Femur (tissue), 1 donor: ENCODE data around the gene RARB.

Source experiments
- DNase-seq: peaks from one replicate; pipeline ENCODE4 v3.0.0-alpha.2; 2017

Gene RARB

GRCh38 chr3:25448750-25449692 is 21.0 kb downstream of the RARB start:
- peak; percentile 89 for DNase-seq

GRCh38 chr3:25449857-25450256 is 21.8 kb downstream of the RARB start:
- DNase-seq = no peak

- DNase-seq = no peak
Measured at GRCh38 chr3:25452192-25452591, 24.1 kb downstream of the RARB start.

- DNase-seq = no peak
Measured at GRCh38 chr3:25452740-25453139, 24.7 kb downstream of the RARB start.

- peak; percentile 67 for DNase-seq
Measured at GRCh38 chr3:25453619-25454004, 25.5 kb downstream of the RARB start.

DNA sequence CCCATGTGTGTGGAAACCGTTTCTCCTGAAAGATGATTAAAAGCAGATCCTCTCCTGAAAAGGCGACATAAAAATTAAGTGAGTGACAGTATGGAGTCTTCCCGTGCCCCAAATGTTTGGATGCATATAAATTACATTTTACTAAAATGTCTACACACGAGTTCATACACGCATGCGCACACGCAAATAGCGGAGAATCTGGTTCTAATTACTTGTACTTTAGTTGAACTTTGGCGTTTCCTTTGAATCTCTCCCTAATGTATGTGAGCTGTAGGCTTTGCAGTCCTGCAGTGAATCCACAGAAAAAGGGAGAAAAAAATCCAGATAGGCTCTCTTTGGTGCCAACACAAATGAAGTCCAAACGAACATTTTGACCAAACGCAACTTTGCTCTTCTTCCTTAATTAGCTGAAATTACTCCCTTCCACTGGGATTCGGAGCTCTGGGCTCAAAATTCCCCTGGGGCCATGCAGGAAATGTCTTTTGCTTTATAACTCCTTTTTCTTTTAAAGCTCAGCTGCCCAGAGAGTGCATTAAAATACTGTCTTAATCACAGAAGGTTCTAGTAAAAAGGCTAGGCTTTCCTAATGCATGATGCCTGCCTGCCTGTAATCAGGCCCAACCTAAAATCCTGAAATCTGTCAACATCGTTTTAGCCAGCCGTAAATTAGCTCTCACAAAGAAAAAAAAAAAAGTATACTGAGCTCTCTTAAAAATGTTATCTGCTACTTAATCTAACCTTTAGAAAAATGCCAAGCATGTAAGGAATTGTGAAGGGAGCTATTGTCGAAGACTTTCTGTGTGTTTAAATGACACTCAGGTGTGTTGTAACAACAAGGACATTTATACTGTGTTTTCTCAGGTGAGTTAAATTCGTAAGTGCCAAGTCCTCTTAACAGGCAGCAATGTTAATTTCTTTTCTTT is 26.2 kb downstream of the RARB start:
- DNase-seq = peak; percentile 76

- peak; percentile 67 for DNase-seq
Measured at GRCh38 chr3:25455441-25456132, 27.5 kb downstream of the RARB start.

DNA sequence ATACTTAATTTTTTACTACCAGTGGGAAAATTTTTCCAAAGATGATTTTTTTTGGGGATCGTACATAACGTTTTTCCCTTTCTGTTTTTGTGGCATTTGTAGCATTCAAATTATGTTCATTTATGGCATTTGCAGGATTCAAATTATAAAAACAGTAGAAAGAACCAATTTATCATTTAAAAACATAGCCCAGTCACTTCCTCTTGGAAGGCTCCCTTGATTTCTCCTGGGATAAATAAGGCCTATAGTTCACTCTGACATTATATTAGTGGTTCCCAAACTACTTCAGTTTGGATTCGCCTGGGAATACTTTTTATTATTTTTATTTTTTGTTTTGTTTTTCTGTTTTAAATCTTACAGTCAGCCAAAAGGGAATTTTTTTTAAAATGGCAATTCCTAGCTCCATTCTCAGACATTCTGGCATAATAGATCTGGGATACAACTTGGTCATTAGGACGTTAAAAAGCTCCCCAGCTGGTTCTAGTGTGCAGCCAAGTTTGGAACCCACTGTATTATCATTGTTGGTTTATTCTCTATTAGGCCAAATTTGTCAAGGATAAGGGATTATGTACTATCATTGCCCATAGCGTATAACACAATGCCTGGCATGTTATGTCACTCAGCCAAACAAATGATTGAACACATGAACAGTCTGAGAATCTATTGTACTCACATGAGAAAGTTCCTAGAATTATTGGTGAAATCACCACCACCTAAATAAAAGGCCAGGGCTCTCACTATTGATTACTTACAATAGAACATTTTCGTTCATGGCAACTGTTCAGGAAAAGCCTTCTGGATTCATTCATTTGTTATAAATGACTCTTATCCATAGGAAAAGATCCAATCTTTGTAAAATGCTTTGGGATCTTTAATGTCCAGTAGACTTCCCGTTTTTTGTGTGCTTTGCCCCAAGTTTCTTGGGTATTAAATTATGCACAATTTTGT is 28.9 kb downstream of the RARB start:
- DNase-seq = no peak

- DNase-seq = no peak
Measured at GRCh38 chr3:25457671-25458419, 29.8 kb downstream of the RARB start.

- no peak for DNase-seq
Measured at GRCh38 chr3:25458420-25458814, 30.4 kb downstream of the RARB start.

GRCh38 chr3:25460751-25461150 is 32.7 kb downstream of the RARB start:
- DNase-seq = no peak

GRCh38 chr3:25461946-25462345 is 33.9 kb downstream of the RARB start:
- DNase-seq = no peak

GRCh38 chr3:25462495-25462894 is 34.4 kb downstream of the RARB start:
- no peak for DNase-seq

GRCh38 chr3:25463836-25464418 is 35.9 kb downstream of the RARB start:
- no peak for DNase-seq

DNA sequence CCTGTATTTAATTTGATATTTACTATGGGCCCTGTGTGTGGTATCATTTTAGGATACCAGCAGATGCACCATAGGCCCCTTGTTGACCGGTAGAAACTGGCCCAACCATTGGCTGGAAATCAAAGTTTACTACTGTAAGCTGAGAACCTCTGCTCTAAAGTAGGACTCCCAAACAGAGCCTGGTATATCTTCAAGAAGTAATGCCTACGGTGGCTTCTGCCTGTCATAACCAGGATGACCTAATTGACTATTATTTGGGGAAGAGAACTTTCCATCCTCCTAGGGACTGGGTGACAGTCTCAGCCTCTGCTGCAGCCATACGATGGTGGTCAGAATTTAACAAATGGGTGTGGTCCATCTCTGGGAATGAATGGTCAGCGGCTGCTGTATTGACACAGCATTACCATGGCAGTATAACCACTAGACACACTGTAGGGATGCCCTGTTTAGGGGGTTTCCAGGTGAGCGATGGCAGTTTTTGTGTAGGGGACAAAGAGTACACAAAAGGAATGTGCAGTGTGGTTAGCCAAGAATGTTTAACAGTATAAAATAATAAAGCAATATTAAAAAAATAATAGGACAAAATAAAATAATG is 37.3 kb downstream of the RARB start:
- DNase-seq = no peak

DNA sequence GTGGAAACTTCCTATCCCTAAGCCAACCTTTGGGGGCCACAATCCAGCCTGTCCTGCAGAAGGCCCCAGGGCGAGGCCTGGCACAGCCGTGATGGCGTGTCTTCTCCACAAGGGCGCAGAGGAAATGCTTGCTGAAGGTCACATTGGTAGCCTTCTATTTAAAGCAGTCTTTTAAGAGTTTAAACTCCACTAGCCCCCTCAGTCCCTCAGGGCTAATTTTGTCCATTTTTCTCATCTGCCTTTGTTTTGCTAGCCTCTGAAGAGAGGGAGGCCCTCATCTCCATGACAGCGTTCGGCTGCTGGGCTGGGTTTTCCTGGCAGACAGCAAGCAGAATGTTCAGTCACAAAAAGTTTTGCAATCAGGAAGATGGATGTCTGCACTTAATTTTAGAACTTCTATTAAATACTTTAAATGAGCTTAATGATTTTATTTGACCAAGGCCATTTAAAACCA is 40.8 kb downstream of the RARB start:
- DNase-seq = peak; percentile 84

- DNase-seq = peak; percentile 70
Measured at GRCh38 chr3:25469558-25469957, 41.5 kb downstream of the RARB start.

- DNase-seq = no peak
Measured at GRCh38 chr3:25471081-25471768, 43.2 kb downstream of the RARB start.

DNA sequence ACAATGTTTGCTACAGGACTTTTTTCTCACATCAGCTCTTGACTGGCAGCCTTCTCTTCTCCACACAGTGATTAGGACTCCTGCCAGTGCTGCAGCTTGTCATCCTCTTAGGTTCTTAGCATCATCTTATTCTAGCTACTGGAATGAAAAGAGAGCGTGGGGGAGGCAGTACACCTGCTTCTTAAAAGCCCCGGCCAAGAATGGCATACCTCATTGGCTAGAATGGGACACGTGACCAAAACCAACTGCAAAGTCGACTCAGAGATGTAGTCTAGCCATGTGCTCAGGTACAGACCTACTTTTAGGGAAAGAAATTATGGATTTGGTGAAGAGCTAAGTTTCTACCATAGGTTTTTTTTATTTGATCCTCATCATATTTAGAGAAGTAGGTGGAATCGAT is 44.1 kb downstream of the RARB start:
- no peak for DNase-seq

GRCh38 chr3:25472731-25473130 is 44.7 kb downstream of the RARB start:
- no peak for DNase-seq
